GM21737 (cell line): Measurements from ENCODE around the gene ORAI3.

Source experiments
- ATAC-seq: cut with Tn5 transposase; IDR thresholded peaks from one replicate; pipeline ENCODE4 v1.9.1; 2021; ENCODE audit warnings: mild to moderate bottlenecking, moderate library complexity; ENCODE audit not compliant: unreplicated experiment

The ORAI3 gene

GRCh38 chr16:30966033-30966619, 17.3 kb downstream of the ORAI3 start:
- ATAC-seq: no peak

DNA sequence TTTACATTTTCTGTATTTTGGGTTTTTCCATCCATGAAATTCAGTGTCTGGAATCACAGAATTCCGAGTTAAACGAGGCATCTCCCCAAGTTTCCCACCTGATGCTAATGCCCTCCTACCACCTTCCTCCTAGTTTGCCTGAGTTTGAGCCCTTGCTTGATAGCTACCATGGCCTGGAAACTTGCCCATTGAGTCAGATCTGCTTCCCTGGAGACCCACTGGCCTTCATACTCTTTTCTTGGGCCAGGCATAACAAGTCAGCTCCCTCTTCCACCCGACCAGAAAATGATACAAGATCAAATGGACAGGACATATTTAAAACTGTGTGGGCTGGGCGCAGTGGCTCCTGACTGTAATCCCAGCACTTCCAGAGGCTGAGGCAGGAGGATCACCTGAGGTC, 18.9 kb downstream of the ORAI3 start:
- no peak for ATAC-seq

GRCh38 chr16:30969246-30969842, 20.5 kb downstream of the ORAI3 start:
- no peak for ATAC-seq

DNA sequence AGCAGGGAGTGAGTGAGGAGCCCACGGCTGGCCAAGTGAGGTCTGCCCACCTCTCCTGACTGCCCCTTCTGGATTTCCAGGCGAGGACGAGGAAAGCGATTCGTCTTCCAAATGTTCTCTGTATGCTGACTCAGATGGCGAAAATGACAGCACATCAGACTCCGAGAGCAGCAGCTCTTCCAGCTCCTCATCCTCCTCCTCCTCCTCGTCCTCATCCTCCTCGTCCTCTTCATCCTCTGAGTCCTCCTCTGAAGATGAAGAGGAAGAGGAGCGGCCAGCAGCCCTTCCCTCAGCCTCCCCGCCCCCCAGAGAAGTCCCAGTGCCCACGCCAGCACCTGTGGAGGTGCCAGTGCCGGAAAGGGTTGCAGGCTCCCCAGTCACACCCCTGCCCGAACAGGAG, 22.4 kb downstream of the ORAI3 start:
- no peak for ATAC-seq

- ATAC-seq: no peak
Observed at GRCh38 chr16:30972872-30973271, 24.0 kb downstream of the ORAI3 start.

DNA sequence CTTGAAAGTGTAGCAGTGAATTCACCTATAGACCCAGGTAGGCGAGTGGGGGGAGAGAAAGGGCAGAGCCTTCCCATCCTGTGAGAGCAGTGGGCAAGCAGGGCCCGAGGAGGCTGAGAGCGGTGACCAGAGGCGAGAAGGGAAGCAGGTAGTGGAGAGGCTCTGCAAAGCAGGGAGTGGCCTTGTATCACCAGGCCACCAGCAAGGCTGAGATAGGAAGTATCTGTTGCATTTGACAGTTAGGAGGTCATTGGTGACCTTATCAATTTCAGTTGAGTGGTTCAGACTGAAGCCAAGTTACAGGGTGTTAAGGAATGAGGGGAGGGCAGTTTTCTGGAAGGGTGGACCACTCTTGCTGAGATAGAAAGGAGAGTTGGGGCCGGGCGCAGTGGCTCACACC, 25.5 kb downstream of the ORAI3 start:
- ATAC-seq: no peak

- ATAC-seq: no peak
Observed at GRCh38 chr16:30976486-30976885, 27.6 kb downstream of the ORAI3 start.

- ATAC-seq: no peak
Observed at GRCh38 chr16:30977502-30977901, 28.6 kb downstream of the ORAI3 start.

GRCh38 chr16:30979170-30980022, 30.5 kb downstream of the ORAI3 start:
- no peak for ATAC-seq

GRCh38 chr16:30980023-30980371, 31.1 kb downstream of the ORAI3 start:
- no peak for ATAC-seq

DNA sequence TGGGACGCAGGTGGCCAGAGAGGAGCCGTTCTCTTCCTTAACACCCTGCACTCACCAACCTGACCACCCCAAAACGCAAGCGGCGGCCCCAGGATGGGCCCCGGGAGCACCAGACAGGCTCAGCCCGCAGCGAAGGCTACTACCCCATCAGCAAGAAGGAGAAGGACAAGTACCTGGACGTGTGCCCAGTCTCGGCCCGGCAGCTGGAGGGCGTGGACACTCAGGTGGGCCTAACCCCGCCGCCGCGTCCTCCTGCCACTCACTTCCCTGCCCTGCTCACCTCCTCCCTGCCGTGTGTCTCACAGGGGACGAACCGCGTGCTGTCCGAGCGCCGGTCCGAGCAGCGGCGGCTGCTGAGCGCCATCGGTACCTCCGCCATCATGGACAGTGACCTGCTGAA, 31.6 kb downstream of the ORAI3 start:
- ATAC-seq: no peak

- ATAC-seq: no peak
Observed at GRCh38 chr16:30980959-30981358, 32.1 kb downstream of the ORAI3 start.

GRCh38 chr16:30982548-30983288, 33.9 kb downstream of the ORAI3 start:
- ATAC-seq: no peak

DNA sequence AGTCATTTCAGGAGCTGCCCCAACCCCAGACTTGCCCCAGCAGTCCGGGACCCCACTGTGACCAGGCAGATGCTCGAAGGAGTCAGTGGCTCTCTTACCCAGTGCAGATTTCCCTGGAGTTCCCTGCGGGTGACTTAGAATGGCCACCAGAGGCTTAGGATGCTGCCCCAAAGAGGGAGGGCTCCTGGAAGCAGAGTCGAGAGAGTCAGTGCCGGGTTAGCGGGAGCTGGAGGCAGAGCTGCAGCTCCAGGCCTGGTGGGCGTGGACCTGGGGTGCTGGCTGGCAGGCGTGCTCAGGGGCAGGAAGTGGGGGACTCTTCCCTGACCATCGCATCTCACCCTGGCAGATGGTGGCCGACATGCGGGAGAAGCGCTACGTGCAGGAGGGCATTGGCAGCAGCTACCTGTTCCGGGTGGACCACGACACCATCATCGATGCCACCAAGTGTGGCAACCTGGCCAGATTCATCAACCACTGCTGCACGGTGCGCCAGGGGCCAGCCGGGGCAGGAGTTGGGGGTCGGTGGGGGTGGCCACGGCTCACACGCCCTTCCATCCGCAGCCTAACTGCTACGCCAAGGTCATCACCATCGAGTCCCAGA, 34.5 kb downstream of the ORAI3 start:
- ATAC-seq: no peak

- no peak for ATAC-seq
Observed at GRCh38 chr16:30983898-30984610, 35.2 kb downstream of the ORAI3 start.

- ATAC-seq: no peak
Observed at GRCh38 chr16:30984669-30985400, 36.0 kb downstream of the ORAI3 start, which contains the start of gene HSD3B7. Gene HSD3B7, plus strand, starts transcription at chr16:30985207. Its CDS starts 452 bp downstream, at chr16:30985659.

DNA sequence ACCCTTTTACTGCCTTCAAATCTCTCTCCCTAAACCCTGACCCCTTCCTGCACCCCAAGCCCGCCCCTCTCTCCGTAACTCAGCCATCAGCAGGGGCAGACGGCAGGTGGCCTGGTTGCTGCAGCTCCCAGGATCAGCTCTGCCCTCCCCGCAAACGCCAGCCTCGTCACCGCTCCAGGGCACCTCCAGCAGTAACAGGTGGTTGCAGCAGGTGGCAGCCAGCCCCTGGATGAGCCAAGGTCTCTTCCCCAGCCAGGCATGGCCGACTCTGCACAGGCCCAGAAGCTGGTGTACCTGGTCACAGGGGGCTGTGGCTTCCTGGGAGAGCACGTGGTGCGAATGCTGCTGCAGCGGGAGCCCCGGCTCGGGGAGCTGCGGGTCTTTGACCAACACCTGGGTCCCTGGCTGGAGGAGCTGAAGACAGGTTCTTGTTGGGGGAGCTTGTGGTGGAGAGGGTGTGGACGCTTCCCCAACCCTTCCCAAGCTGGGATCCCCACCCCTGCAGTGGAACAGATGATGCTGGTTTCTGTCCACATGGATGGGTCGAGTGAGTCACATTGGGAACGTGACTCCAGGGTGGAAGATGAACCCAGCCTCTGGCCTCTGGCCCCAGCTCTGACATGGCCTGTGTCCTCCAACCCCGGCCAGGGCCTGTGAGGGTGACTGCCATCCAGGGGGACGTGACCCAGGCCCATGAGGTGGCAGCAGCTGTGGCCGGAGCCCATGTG, 36.7 kb downstream of the ORAI3 start:
- no peak for ATAC-seq

DNA sequence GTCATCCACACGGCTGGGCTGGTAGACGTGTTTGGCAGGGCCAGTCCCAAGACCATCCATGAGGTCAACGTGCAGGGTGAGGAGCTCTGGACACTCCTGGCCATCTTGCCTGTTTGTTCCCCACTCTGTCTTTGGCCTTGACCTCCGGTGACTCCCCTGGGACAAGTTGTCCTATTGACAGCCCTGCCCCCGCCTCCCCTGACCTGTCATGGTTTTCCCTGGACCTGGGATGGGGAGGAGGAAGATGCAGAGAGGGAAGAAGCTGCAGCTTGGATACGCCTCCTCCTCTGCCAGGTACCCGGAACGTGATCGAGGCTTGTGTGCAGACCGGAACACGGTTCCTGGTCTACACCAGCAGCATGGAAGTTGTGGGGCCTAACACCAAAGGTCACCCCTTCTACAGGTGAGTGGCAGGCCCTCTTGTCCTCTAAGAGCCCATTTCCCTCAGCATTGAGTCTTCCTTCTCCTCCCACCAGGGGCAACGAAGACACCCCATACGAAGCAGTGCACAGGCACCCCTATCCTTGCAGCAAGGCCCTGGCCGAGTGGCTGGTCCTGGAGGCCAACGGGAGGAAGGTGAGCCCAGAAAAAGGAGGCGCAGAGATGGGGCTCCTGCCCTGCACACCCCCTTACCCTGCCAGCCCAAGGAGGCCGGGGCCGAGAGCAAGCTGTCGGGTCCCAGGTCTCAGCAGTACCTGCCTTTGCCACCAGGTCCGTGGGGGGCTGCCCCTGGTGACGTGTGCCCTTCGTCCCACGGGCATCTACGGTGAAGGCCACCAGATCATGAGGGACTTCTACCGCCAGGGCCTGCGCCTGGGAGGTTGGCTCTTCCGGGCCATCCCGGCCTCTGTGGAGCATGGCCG, 37.5 kb downstream of the ORAI3 start:
- ATAC-seq: no peak
